Chondrocyte (in vitro differentiated cells): ENCODE results near the gene BRCA1. TPM values are rescaled to one million over a fixed set of nuclear protein-coding genes. Genes with fewer than 3 reads are reported as not detected.
"Not testable (repeated sequence)": the region's sequence is repeated elsewhere in the genome, so short reads cannot be mapped to it uniquely, and the experiment has no call there.

Experiments used
- DNase-seq: peaks from one replicate; pipeline ENCODE4 v3.0.0; 2021; ENCODE audit warnings: mixed read lengths, low spot score
- H3K27ac Mint-ChIP-seq: one replicate; pipeline ENCODE4 v1.8.0; 2021; ENCODE audit warnings: mild to moderate bottlenecking, moderate library complexity, mixed read lengths; ENCODE audit not compliant: unreplicated experiment
- H3K27me3 Mint-ChIP-seq: 2 replicates; pipeline ENCODE4 v1.8.0; 2021; ENCODE audit warnings: low read depth, mixed read lengths
- H3K36me3 Mint-ChIP-seq: 2 replicates; pipeline ENCODE4 v1.8.0; 2021; ENCODE audit warnings: low read depth, mixed read lengths
- H3K4me1 Mint-ChIP-seq: 2 replicates; pipeline ENCODE4 v1.8.0; 2021; ENCODE audit warnings: low read depth, mild to moderate bottlenecking, mixed read lengths
- H3K4me3 Mint-ChIP-seq: one replicate; pipeline ENCODE4 v1.8.0; 2021; ENCODE audit warnings: mild to moderate bottlenecking, moderate library complexity, mixed read lengths; ENCODE audit not compliant: unreplicated experiment
- H3K9me3 Mint-ChIP-seq: 2 replicates; pipeline ENCODE4 v1.8.0; 2021; ENCODE audit warnings: low read depth, mixed read lengths
- total RNA-seq: library from RNA; stranded (reverse); gene quantifications from 3 replicates; pipeline ENCODE4 v1.2.1, GENCODE V29; 2021
- TF ChIP-seq, protein P1 (sequence below): fragments of 200-600 bp; sonication (generic); IDR thresholded peaks from 2 replicates; pipeline ENCODE4 v1.5.0; 2021; ENCODE audit warnings: antibody characterized with exemption, mild to moderate bottlenecking, moderate library complexity

BRCA1 gene
- total RNA-seq, 1 donor from 2014 or later, result 4.8 TPM

GRCh38 chr17:43169561-43170139, 44.5 kb upstream of the BRCA1 start:
- no peaks in the 10 kb centered on the region for H3K27me3 Mint-ChIP-seq
- H3K4me1 Mint-ChIP-seq, result peaks cover 7% of the 10 kb centered on the region
- DNase-seq, result no peak
- TF ChIP-seq, protein P1, sequence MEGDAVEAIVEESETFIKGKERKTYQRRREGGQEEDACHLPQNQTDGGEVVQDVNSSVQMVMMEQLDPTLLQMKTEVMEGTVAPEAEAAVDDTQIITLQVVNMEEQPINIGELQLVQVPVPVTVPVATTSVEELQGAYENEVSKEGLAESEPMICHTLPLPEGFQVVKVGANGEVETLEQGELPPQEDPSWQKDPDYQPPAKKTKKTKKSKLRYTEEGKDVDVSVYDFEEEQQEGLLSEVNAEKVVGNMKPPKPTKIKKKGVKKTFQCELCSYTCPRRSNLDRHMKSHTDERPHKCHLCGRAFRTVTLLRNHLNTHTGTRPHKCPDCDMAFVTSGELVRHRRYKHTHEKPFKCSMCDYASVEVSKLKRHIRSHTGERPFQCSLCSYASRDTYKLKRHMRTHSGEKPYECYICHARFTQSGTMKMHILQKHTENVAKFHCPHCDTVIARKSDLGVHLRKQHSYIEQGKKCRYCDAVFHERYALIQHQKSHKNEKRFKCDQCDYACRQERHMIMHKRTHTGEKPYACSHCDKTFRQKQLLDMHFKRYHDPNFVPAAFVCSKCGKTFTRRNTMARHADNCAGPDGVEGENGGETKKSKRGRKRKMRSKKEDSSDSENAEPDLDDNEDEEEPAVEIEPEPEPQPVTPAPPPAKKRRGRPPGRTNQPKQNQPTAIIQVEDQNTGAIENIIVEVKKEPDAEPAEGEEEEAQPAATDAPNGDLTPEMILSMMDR, result no peak
- H3K27ac Mint-ChIP-seq, result no peak overlapping the region
- no peaks in the 10 kb centered on the region for H3K9me3 Mint-ChIP-seq
- peaks cover 4% of the 10 kb centered on the region for H3K36me3 Mint-ChIP-seq
- no peak overlapping the region for H3K4me3 Mint-ChIP-seq

- H3K9me3 Mint-ChIP-seq, DNase-seq, H3K36me3 Mint-ChIP-seq, H3K27ac Mint-ChIP-seq, H3K4me3 Mint-ChIP-seq, H3K27me3 Mint-ChIP-seq, H3K4me1 Mint-ChIP-seq: not testable (repeated sequence)
These were observed 40.8 kb upstream of the BRCA1 start for GRCh38 chr17:43165971-43166370.

- not testable (repeated sequence) for H3K27ac Mint-ChIP-seq, H3K4me3 Mint-ChIP-seq, H3K27me3 Mint-ChIP-seq, H3K9me3 Mint-ChIP-seq, H3K4me1 Mint-ChIP-seq, H3K36me3 Mint-ChIP-seq, DNase-seq
These were observed 34.8 kb upstream of the BRCA1 start for GRCh38 chr17:43159957-43160356.

GRCh38 chr17:43159232-43159631, 34.1 kb upstream of the BRCA1 start:
- H3K9me3 Mint-ChIP-seq, H3K27me3 Mint-ChIP-seq, DNase-seq: not testable (repeated sequence)

GRCh38 chr17:43155666-43156065, 30.5 kb upstream of the BRCA1 start:
- H3K4me3 Mint-ChIP-seq, result no peak overlapping the region
- peaks cover 5% of the 10 kb centered on the region for H3K9me3 Mint-ChIP-seq
- TF ChIP-seq, protein P1, result no peak
- no peak for DNase-seq
- no peak overlapping the region for H3K27ac Mint-ChIP-seq
- H3K4me1 Mint-ChIP-seq, result no peaks in the 10 kb centered on the region
- no peaks in the 10 kb centered on the region for H3K27me3 Mint-ChIP-seq
- H3K36me3 Mint-ChIP-seq, result peaks cover 13% of the 10 kb centered on the region

More at GRCh38 chr17:43159232-43159631, 34.1 kb upstream of the BRCA1 start:
- not testable (repeated sequence) for H3K36me3 Mint-ChIP-seq, H3K27ac Mint-ChIP-seq, H3K4me3 Mint-ChIP-seq, H3K4me1 Mint-ChIP-seq

GRCh38 chr17:43153197-43153835, 28.2 kb upstream of the BRCA1 start:
- not testable (repeated sequence) for H3K9me3 Mint-ChIP-seq, H3K4me1 Mint-ChIP-seq, H3K27ac Mint-ChIP-seq, DNase-seq, H3K4me3 Mint-ChIP-seq, H3K27me3 Mint-ChIP-seq
- H3K36me3 Mint-ChIP-seq, result peaks cover 13% of the 10 kb centered on the region

GRCh38 chr17:43151880-43152456, 26.8 kb upstream of the BRCA1 start:
- Mint-ChIP-seq H3K27me3 (no peaks in the 10 kb centered on the region), H3K27ac (no peak overlapping the region), H3K36me3 (peaks cover 10% of the 10 kb centered on the region), H3K9me3 (peaks cover 5% of the 10 kb centered on the region), H3K4me3 (no peak overlapping the region), H3K4me1 (no peaks in the 10 kb centered on the region)
- TF ChIP-seq, protein P1, result no peak
- DNase-seq, result no peak
